Activated T-cell treated with anti-CD3 and anti-CD28 coated beads for 48 hours (primary cell): ENCODE data around the gene GLDN.

ENCODE experiments used
- DNase-seq: peaks from one replicate; pipeline ENCODE4 v3.0.0-alpha.2; 2020; ENCODE audit warnings: low read depth

The GLDN gene

DNA sequence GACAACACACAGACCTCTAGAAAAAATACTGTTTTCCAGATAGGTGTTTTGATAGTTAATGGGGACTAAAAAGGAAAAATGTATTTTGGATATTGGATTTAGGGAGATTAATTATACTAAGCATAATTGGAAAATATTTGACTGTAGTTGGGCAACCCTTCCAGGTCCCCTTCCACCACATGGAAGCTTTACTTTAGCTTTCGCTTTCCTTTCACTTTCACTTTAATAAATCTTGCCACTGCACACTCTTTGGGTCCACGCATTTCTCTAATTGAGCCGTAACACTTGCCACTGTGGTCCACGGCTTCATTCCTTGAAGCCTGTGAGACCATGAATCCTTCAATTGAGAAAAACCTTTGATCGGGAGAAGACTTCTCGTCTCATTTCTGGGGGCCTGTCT, 15.5 kb downstream of the GLDN start:
- no peak for DNase-seq

DNA sequence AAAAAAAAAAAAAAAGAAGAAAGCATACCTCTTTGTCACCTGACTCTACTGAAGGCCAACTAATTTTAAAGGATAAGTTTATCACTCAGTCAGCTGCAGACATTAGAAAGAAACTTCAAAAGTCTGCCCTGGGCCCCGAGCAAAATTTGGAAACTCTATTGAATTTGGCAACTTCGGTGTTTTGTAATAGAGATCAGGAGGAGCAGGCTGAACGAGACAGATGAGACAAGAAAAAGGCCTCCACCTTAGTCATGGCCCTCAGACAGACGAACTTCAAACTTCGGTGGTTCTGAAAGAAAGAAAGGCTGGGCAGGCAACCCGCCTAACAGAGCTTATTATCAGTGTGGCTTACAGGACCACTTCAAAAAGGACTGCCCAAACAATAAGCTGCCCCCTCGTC, 18.5 kb downstream of the GLDN start:
- DNase-seq, result no peak

DNA sequence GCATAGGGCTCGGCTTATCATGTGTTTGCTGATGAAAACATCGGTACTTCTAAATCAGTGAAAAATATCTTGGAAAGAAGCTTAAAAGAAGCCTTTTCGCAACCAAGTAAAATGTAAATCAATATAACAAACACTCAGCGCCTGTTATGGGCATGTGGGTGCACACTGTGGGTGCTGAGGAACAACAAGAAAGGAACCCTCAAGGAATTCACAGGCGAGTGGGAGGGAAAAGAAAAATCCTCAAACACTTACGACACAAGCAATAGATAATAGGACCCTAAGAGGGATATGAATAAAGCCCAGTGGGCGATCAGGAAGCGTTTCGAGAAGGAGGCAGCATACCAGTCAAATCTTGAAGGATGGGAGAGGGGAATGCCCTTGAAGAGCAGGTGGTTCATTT, 21.9 kb downstream of the GLDN start:
- no peak for DNase-seq

DNA sequence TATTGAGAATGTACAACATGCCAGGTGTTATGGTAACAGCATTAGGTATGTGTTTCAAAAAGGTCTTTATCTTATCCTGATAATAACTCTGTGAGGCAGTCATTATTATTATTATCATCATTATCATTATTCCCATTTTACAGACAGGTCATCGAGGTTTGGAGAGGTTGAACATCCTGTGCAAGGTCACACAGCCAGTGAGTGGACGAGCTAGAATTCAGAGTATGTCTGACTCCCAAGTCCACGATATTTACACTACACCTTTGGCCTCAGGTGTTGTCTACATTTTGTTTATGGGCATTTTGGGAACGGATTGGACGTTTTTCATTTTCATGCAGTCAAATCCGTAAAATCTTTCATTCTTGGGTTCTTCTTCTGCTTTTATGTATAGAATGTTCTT, 24.0 kb downstream of the GLDN start:
- no peak for DNase-seq

DNA sequence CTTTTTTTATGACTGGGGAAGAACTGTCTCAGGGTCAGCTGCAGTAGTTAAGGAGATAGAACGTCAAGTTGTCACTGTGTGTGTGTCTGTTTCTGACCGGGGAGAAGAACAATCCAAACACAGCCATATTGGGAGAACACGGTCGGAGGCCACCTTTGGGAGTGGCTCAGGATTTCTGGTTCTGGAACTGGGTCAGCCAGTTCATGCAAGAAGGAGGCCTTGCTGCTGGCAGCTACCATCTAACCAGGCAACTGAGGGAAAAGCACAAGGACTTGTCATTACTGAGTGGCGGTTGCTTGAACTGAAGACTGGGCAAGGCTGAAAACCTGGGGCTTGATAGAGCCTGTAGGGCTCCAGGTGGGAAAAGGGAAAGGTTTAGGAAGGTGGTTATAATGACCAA, 24.6 kb downstream of the GLDN start:
- DNase-seq, result no peak

DNA sequence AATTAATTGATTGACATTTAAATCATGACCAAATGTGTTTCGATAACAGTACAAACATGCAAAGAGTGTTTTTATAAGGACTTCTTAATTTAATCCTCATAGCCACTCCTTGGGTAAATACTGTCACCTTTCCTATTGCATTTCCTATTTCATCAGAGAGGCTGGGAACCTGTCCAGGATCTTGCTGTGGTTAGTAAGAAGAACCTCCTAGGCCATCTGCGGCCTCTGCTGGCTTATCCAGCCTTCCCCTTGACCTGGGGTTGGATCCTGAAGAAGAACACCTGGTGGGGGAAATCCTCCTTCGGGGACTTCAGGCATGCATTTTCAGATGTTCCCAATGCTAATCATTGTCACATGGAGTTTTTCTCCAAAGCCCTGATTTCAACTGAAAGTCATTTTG, 25.5 kb downstream of the GLDN start:
- DNase-seq, result no peak

DNA sequence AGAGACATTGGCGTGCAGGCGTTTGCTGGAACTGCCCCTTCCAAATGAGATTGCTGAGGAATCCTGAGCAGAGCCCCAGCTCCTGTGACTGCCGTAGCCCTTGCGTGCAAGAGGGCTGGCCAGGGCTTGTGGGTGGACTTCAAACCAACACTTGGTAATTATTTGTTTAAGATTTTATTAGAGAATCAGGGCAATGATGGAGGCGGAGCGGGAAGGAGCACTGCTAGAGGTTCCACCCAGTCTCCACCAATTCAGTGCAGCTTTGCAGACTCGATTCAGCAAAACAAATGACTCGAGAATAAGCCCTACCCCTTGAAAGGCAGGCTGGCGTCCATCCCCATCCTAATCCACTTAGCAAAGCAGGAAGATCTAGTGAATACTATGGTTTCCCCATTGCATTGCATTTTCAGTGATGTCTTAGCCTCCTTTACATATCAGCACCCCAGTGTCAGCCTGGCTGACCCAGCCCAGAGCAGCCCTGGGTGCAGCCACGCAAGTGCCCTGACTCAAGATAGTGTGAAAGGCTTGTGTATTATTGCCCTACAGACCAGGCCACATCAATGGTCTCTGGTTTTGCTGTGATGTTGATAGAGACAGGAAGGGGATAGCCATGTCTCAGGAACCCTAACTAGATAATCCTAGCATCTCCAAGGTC, 26.0 kb downstream of the GLDN start:
- no peak for DNase-seq

DNA sequence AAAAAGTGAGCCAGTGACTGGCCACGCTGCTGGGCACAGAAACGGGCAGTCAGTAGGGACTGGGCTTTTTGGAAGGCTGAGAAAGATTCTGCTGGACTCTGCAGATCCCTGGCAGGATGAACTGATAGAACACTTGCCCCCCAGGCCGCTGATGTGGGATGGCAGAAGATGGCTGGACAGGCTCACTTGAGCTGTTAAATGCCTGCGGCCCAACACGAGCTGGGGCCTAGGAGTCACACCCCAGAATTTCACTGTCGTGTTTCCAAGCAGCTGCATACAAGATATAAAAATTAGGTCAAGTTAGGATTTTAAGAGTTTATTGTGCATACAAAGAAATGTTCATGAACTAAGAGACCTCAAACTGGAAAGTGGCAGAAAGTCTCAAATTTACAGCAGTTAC, 26.9 kb downstream of the GLDN start:
- DNase-seq, result no peak

DNA sequence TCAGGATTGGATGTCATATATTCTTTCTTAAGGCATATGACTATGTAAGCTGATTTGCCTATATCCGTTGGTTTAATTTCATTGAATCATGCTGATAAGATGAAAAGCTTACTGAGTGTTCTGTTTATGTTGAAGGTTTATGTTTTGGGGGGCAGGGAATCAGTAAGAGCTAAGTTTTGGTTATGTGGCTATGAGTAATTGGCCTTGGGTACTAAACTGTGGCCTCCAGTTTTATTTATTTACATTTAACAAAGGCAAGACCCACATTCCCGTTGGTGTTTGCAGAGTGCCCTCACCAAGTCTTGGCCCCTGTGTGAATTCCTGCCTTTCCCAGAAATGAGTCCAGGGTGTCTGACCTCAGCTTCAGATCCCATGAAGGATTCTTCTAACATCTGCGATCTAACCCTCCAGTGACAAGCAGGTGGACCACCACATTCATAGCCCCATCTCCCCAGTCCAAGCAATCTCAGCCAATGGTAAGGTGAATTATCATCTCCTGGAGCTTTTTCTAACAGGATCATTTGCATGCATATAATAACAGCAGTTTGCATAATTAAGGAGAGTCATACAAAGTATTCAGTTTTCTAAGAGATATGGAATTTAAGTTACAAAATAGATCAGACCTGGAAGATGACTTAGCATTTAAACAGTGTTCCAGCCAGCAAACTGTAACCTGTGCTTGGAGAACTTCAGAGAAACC, 27.4 kb downstream of the GLDN start:
- no peak for DNase-seq

DNA sequence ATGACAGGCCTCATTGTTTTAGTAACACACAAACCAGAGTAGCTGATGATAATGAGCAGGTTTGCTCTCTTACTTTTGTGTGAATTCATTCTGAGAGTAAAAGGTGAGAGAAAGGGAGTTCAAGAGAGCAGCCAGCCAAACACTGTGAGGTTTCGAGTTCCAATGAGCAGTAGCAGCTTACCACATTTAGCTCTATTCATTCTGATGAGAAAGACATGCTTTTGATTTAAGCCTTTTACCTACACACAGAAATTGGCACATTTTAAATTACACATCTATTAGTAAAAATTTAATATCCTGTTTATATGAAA, 28.0 kb downstream of the GLDN start:
- DNase-seq, result no peak

DNA sequence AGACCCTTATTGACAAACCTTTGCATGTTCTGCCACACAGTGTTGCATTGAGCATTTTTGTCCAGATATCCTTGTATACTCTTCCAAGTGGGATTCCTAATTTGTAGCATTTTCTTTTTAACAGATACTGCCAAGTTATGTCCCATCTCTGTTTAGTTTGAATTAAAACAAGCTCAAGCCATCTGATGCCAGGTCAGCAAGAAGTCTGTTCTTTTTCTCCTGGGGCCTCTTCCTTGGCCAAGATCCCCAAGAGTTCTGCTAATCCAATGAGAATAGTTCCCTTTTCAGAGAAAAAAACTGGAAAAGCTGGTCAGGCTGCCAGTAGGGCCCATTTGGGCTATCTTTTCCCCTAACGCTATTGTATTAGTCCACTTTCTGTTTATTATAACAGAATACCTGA, 29.8 kb downstream of the GLDN start:
- no peak for DNase-seq

DNA sequence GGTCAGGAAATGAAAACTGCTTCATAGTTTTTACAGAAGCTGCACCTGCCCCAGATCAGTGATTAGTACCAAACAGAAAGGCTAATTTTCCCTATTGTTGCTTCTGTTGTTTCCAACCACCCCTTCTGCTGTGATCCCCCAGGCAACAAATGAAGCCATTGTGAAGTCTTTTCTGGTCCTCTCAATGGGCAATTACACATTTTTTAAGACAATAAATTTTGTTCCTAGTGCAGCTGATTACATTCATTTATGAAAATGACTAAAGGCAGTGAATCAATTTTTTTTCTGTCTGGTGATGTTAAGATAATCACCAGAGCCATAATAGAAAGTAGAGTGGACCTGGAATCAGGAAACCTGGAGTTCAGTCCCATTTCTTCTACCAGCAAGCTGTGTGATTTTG, 32.7 kb downstream of the GLDN start:
- no peak for DNase-seq

DNA sequence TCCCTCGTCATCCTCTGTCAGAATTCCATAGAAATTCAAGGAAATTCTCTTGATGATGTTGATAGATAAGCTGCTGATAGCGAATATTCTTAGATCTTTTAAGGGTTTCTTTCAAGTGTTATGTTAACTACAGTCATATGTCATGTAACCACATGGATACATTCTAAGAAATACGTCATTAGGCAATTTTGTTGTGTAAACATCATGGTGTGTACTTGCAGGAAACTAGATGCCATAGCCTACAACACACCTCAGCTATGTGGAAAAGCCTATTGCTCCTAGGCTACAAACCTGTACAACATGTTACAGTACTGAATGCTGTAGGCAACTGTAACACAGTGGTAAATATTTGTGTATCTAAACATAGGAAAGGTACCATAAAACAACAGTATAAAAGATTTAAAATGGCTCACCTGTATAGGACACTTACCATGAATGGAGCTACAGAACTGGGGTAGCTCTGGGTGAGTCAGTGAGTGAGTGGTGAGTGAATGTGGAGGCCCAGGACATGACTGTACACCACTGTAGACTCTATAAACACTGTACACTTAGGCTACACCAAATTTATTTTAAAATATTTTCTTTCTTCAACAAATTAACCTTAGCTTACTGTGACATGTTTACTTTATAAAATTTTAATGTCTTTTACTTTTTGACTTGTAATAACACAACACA, 34.6 kb downstream of the GLDN start:
- no peak for DNase-seq

DNA sequence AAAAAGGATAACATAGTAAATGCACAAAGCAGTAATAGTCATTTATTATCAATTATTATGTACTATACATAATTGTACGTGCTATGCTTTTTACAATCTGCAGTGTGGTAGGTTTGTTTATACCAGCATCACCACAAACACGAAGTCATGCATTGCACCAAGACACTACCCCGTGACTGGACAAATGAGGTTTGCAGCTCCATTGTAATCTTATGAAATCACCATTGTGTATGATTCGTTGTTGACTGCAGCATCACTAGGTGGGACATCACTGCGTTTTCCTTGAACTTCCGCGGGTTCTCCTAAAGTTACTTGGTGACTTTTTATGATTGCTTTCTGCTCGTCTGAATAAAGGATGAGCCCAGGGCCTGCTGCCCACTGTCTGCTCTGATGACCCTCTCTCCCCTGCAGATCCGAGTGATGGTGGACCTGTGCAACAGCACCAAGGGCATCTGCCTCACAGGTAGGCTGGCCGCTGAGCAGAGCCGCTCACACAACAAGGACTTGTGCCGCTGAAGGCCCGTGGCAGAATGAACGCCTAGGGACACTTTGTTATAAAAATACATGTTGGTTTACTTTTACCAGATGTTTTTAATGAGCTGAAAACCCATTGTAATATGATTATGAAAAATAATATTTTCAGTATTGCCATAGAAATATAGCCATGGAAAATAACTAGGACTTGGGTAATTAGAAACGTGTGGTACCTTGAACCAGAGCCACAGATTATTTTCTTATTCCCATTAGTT, 35.8 kb downstream of the GLDN start:
- no peak for DNase-seq

DNA sequence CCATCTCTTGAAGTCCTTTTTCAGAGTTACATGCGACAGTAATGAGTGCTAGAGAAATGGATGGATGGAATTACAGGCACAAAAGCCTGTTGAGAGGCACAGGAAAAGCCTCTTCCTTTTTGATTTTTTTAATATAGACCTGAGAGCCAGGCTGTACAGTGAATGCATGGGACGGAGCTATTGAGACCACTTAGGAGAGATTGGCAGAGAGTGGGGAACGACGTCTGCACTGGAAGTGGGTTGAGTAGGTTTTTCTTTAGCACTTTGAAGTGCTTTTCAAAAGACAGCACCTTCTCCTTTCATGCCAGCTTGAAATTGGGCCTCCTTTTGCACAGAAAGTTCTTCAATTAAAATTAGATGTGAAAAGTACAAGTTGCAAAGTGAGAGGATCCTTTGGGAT, 37.0 kb downstream of the GLDN start:
- no peak for DNase-seq

DNA sequence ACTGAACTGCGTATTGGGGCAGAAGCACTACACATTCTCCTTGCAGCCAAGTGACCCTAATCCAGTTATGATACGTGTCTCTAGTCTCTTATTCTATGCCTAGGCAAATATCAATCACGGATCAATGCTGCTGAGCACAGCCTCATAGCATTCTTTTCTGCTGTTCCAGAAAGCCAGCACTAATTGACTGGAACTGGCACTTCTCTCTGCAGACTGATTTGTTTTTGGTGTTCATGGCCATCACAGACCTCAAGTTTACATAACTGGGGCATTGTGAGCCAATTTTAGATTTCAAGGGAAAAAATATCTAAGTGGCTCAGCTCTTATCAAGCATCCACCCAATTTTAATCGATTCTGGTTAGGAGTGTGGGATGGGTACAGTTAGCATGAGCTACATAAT, 37.9 kb downstream of the GLDN start:
- no peak for DNase-seq

DNA sequence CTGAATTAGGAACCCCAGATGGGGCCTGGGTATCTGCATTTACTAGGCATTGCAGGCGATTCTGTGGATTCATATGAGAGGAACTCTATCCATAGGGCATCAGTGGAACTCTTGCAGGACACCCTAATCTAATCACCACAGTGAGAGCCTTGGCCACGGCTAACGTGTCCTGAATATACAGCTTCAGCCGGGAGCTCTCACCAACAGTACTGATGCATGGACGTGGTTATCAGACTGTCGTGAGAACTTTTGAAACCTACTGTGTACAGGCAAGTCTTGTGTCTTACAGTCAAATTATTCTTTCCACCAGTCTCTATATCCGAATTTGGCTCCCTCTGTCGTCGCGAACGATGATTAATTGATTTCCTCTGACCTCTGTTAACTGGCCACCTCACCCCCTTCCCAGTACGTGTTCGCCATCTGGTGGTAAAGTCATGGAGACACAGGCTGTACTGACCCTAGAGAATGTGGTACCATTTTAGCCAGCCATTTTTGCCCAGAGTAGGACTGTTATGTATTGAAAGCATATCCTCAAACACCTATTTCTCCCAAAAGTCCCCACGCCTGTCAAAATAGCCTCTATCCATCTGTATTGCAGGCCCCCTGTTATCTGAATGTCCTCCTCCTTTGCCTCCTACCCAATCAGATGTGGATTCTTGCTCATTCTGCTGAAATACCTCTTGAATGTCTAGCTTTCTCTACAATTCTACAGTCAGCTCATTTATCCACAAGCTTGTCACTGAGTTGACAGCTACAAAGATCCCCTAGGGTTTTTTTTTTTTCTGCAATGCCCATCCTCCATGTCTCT, 39.7 kb downstream of the GLDN start:
- DNase-seq, result peak; percentile 25

DNA sequence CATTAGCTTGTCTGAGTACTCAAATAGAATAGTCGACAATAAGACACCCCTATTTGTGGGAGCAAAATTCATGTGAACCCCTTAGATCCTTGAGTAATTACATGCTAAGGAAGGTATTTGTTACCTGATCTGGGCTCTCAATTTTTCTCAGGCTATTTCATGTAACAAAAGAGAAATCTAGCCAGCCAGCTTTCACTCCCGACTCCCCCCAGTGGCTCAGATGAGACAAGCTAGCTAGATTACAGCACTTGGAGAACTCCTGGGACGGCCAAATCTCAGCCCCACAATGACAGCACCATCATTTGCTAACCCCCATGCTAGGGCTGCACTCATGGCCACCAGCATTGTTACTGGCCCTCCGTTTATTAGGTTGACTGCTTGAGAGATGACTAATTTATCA, 41.3 kb downstream of the GLDN start:
- no peak for DNase-seq

DNA sequence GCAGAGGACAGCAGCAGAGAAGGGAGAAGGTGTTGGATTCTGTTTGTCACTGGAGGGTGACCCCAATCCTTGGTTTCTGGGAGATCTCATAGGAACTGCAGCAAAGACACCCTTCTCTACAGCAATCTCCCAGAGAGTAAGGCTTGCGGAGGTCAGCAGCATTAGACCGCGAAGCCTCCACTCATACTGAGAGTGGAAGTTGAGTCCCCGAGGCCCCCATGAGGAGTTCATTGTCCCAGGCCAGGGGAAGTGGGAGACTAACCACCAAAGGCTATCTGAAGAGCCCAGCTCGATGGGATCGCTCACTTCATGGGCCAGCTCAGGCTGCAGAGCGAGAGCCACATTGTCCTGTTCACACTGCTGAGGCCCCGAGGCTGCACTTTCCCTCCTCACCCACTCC, 44.6 kb downstream of the GLDN start:
- DNase-seq, result no peak

DNA sequence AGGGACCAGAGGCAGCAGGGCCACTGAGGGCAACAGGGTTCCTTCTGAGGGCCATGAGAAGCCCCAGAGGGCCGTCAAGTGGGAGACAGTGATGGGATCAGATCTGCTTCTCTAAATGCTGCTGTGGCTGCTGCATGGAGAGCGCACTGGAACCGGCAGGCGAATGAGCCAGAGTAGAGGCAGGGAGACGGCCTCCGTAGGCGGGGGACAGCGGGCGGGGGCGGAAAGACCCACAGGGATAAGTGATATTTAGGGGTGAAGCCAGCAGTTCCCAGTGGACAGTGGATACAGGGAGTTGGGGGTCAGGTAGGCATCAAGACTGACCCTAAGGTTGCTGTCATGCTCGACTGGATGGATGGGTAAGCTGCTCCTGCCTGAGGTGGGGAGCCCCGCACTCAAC, 45.0 kb downstream of the GLDN start:
- no peak for DNase-seq

DNA sequence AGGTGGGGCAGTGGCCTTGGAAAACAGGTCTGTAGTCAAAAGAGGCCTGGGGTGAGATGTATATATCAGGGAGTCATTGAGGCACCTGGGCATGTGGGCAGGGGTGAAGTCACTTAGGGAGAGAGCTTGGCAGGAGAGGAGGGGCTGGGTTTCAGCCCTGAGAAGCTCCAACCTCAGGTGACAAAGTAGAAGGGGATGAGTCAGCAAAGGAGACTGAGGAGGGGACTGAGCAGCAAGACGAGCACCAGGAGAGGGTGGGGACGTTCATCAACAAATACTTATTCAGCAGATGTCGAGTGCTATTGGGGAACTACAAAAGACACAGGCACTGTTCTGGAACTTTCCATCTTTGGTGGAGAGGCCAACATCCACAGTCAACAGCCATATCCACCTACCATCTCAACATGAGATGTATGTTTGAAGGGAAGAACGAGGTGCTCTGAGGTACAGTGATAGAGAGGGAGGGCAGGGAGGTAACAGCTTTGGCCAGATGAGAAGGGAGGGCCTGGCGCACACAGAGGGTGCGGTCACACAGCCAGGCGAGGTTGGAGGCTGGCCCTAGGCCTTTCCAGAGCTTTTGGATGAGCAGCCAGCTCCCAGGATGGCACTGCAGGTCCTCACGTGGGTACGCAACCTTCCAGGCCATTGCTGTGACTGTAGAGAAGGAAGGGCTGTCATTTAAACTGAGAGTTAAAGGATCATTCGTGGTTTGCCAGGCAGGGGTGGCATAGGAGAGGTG, 45.7 kb downstream of the GLDN start:
- DNase-seq, result no peak

DNA sequence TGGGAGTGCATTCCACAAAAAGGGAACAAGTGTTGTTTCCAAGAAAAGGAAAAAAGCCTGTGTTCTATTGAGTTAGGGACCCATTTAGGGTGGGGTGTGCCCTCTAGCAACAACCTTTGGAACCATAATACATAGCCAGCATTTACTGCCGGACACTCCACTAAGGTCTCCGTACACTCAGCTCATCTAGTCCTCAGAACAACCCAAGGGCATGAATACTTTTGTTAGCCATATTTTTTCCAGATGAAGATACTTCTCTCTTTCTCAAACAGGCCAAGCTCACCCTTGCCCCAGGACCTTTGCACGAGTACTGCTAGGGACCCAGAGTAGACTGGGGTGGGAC, 46.2 kb downstream of the GLDN start:
- DNase-seq, result no peak
